HepG2 (cell line): ENCODE measurements around the gene ABCB9. TPM values are rescaled to one million over a fixed set of nuclear protein-coding genes. Genes with fewer than 3 reads are reported as not detected.

Experiments
- ATAC-seq: fragments of 200-7000 bp; cut with Tn5 transposase; 3 replicates; pipeline ENCODE4 v1.9.1; 2020; ENCODE audit warnings: mild to moderate bottlenecking, moderate library complexity
- BruUV-seq: library from RNA; stranded (reverse); fragments of 400-500 nt; replicated peaks from 2 replicates; lab custom pipeline; 2021; lab: Mats Ljungman, UMichigan
- CTCF ChIA-PET: fragments of 300-600 bp; formaldehyde crosslinking; extraction: SDS; loops from one replicate; lab custom pipeline; 2021; ENCODE audit warnings: low total read pairs, inconsistent platforms, low intra/inter-chr PET ratio; lab: Yijun Ruan, JAX
- POLR2A ChIA-PET: fragments of 350-600 bp; sonication (Branson Sonifier 250); formaldehyde crosslinking; loops from one replicate; lab custom pipeline; 2020; ENCODE audit warnings: antibody characterized with exemption, inconsistent platforms; lab: Yijun Ruan, JAX
- DNase-seq: peaks from one replicate; pipeline ENCODE4 v3.0.0-alpha.2; 2015; ENCODE audit warnings: low spot score
- FAIRE-seq: peaks from 3 replicates; lab custom pipeline; 2011; peaks lifted over from hg19 to GRCh38; lab: Jason Lieb, UNC
- H2AFZ ChIP-seq: one replicate; pipeline ENCODE4 v1.6.1; 2011; ENCODE audit warnings: low read length, inconsistent platforms
- H3K27ac ChIP-seq: fragments of 300-600 bp; 3 replicates; pipeline ENCODE4 v1.8.0; 2011; ENCODE audit warnings: mixed run types, mild to moderate bottlenecking, mixed read lengths, low read length, inconsistent platforms; ENCODE audit not compliant: insufficient read depth; ENCODE audit errors: extremely low read length
- H3K27me3 ChIP-seq, 2 experiments: fragments of 200-600 bp in 1 of 2; 2 replicates in 1 of 2; 3 replicates in 1 of 2; pipeline versions ENCODE4 v1.6.0 to v1.8.0; 2011; ENCODE audit warnings: low read length in 2 of 2, mild to moderate bottlenecking in 2 of 2, moderate library complexity in 2 of 2, inconsistent platforms in 1 of 2; ENCODE audit not compliant: insufficient read depth in 2 of 2, control insufficient read depth in 1 of 2
- H3K36me3 ChIP-seq, 2 experiments: fragments of 200-600 bp in 1 of 2; replicated peaks in 1 of 2; 2 replicates in 1 of 2; 3 replicates in 1 of 2; pipeline versions ENCODE4 v1.5.1 to v1.8.0; 2011; ENCODE audit warnings: low read length in 2 of 2, inconsistent platforms in 1 of 2; ENCODE audit not compliant: insufficient read depth in 2 of 2, control insufficient read depth in 1 of 2
- H3K4me1 ChIP-seq: 2 replicates; pipeline ENCODE4 v1.5.1; 2012; ENCODE audit warnings: low read length, inconsistent platforms; ENCODE audit not compliant: insufficient read depth
- H3K4me2 ChIP-seq: 2 replicates; pipeline ENCODE4 v1.6.0; 2011; ENCODE audit warnings: low read depth, low read length, inconsistent platforms
- H3K4me3 ChIP-seq, 3 experiments: fragments of 200-600 bp in 1 of 3; sonication (generic), shearing (Covaris generic) in 1 of 3; replicated peaks in 1 of 3; 2 replicates each; pipeline ENCODE4 v1.5.1; 2011 to 2016; ENCODE audit warnings: low read length in 3 of 3, inconsistent platforms in 2 of 3, low read depth in 2 of 3, mild to moderate bottlenecking in 2 of 3, control low read depth in 1 of 3, mixed read lengths in 1 of 3; ENCODE audit not compliant: insufficient read depth in 1 of 3
- H3K79me2 ChIP-seq: one replicate; pipeline ENCODE4 v1.6.1; 2011; ENCODE audit warnings: low read length, inconsistent platforms; ENCODE audit not compliant: insufficient read depth
- H3K9ac ChIP-seq: 2 replicates; pipeline ENCODE4 v1.6.0; 2011; ENCODE audit warnings: mild to moderate bottlenecking, low read depth, low read length, inconsistent platforms; ENCODE audit not compliant: insufficient read depth
- H3K9me3 ChIP-seq: 2 replicates; pipeline ENCODE4 v1.5.1; 2012; ENCODE audit warnings: mild to moderate bottlenecking, low read length
- H4K20me1 ChIP-seq: 2 replicates; pipeline ENCODE4 v1.6.0; 2011; ENCODE audit warnings: inconsistent platforms, mild to moderate bottlenecking, low read length, moderate library complexity; ENCODE audit not compliant: insufficient read depth
- EHMT2 ChIP-seq: fragments of 200-600 bp; sonication (generic); IDR thresholded peaks from 2 replicates; pipeline ENCODE4 v1.7.0; 2017; ENCODE audit warnings: antibody characterized with exemption, low read depth, low read length, borderline replicate concordance
- GATAD1 ChIP-seq: IDR thresholded peaks from 2 replicates; pipeline ENCODE4 v1.6.1; 2016; ENCODE audit warnings: missing genetic modification reagents, missing compliant biosample characterization
- HMG20B ChIP-seq: conservative IDR thresholded peaks from 2 replicates; pipeline ENCODE4 v1.6.1; 2016; ENCODE audit warnings: missing genetic modification reagents, missing compliant biosample characterization
- HOXA9 ChIP-seq: sonication (generic); formaldehyde crosslinking; IDR thresholded peaks from 2 replicates; pipeline ENCODE4 v1.8.1; 2022; ENCODE audit warnings: missing genetic modification reagents, mild to moderate bottlenecking, moderate library complexity, borderline replicate concordance
- NBN ChIP-seq: fragments of 450-650 bp; conservative IDR thresholded peaks from 2 replicates; pipeline ENCODE4 v1.6.1; 2017
- TARDBP ChIP-seq: sonication (generic); formaldehyde crosslinking; IDR thresholded peaks from 2 replicates; pipeline ENCODE4 v1.8.0; 2022; ENCODE audit warnings: mild to moderate bottlenecking, missing genetic modification reagents
- ZBTB8A ChIP-seq: sonication (generic); formaldehyde crosslinking; IDR thresholded peaks from 2 replicates; pipeline ENCODE4 v1.4.0; 2020; ENCODE audit warnings: mild to moderate bottlenecking, low read depth, missing genetic modification reagents, borderline replicate concordance
- ZC3H13 ChIP-seq: sonication (generic); formaldehyde crosslinking; IDR thresholded peaks from 2 replicates; pipeline ENCODE4 v1.8.1; 2023; ENCODE audit warnings: mild to moderate bottlenecking, missing genetic modification reagents, moderate library complexity
- ZC3H4 ChIP-seq: sonication (generic); formaldehyde crosslinking; IDR thresholded peaks from 2 replicates; pipeline ENCODE4 v1.4.0; 2020; ENCODE audit warnings: missing genetic modification reagents, borderline replicate concordance
- ZGPAT ChIP-seq: IDR thresholded peaks from 2 replicates; pipeline ENCODE4 v1.6.1; 2016; ENCODE audit warnings: mild to moderate bottlenecking
- ZNF17 ChIP-seq: sonication (generic); formaldehyde crosslinking; IDR thresholded peaks from 2 replicates; pipeline ENCODE4 v1.5.0; 2020; ENCODE audit warnings: mild to moderate bottlenecking, missing genetic modification reagents
- ZNF18 ChIP-seq: sonication (generic); formaldehyde crosslinking; IDR thresholded peaks from 2 replicates; pipeline ENCODE4 v1.8.0; 2022; ENCODE audit warnings: mild to moderate bottlenecking, missing genetic modification reagents; ENCODE audit not compliant: insufficient replicate concordance
- ZNF44 ChIP-seq: sonication (generic); formaldehyde crosslinking; IDR thresholded peaks from 2 replicates; pipeline ENCODE4 v1.5.1; 2020; ENCODE audit warnings: mild to moderate bottlenecking, missing genetic modification reagents
- ZNF761 ChIP-seq: sonication (generic); formaldehyde crosslinking; conservative IDR thresholded peaks from 2 replicates; pipeline ENCODE4 v1.4.0; 2020; ENCODE audit warnings: mild to moderate bottlenecking, missing genetic modification reagents
- ZSCAN29 ChIP-seq: sonication (generic); formaldehyde crosslinking; conservative IDR thresholded peaks from 2 replicates; pipeline ENCODE4 v1.4.0; 2020; ENCODE audit warnings: mild to moderate bottlenecking, missing genetic modification reagents
- WGBS: methylation state at CpG from one replicate; pipeline ENCODE4 v1.1.6; 2017; ENCODE audit warnings: low lambda C conversion rate; 5-methylcytosine and 5-hydroxymethylcytosine counted together
- in situ Hi-C: cut with HindIII; loops from 2 replicates; pipeline ENCODE4 v1.10.0; 2017; ENCODE audit warnings: low pct_unique_long_range_greater_than_20kb; ENCODE audit not compliant: extremely low pct_ligation_motif_present
- intact Hi-C: fragments of 100-400 bp; cut with micrococcal nuclease; formaldehyde crosslinking; loops from one replicate; pipeline ENCODE4 v1.10.0; 2022; ENCODE audit not compliant: unreplicated experiment
- polyA plus RNA-seq, 8 experiments: library from polyadenylated mRNA; depleted of rRNA in 3 of 8; stranded (reverse) in 7 of 8; unstranded in 1 of 8; fragments of >200 nt; fragmentation: Illumina TruSeq in 4 of 8; extraction: Trizol in 4 of 8; gene quantifications; 2 replicates each; pipeline versions ENCODE4 v1.2.1 to v1.2.3, GENCODE V29; 2011 to 2016; ENCODE audit warnings: low read depth in 4 of 8, missing spikeins in 1 of 8, mixed read lengths in 1 of 8; ENCODE audit not compliant: insufficient read depth in 1 of 8
- total RNA-seq, 5 experiments: library from RNA; depleted of rRNA; stranded (reverse); fragments of >200 nt; fragmentation: Illumina TruSeq; extraction: Trizol; gene quantifications; 2 replicates each; pipeline ENCODE4 v1.2.3, GENCODE V29; 2016; ENCODE audit warnings: low read depth in 1 of 5

Gene ABCB9
- total and polyA plus RNA-seq, 2 of the 13 experiments (the other 11 are each of a cell fraction or from before 2014, with no cell fraction given): 5.1 to 6.0 TPM

GRCh38 chr12:122882908-122883558 lies 83.2 kb downstream of the ABCB9 start:
- DNase-seq (no peak), ATAC-seq (no peak), FAIRE-seq (no peak)
- no peak overlapping the region for H3K4me2 ChIP-seq
- no peak overlapping the region for H3K9ac ChIP-seq
- WGBS: 83% methylated on average over 11 of the region's 11 CpGs
- in situ Hi-C loops (no loop called here), intact Hi-C loops (no loop called here)
- H2AFZ ChIP-seq: no peak overlapping the region
- BruUV-seq: no TSS peak
- H4K20me1 ChIP-seq: no peaks in the 10 kb centered on the region
- peaks cover 56% of the 10 kb centered on the region for H3K4me1 ChIP-seq
- no peaks in the 10 kb centered on the region for H3K36me3 ChIP-seq
- TF ChIP-seq ZNF761 (CRISPR knock-in tag) (no peak), ZC3H13 (no peak), EHMT2 (no peak), TARDBP (CRISPR knock-in tag) (no peak), HOXA9 (no peak), ZBTB8A (CRISPR knock-in tag) (no peak), HMG20B (no peak), ZNF17 (CRISPR knock-in tag) (no peak), ZSCAN29 (CRISPR knock-in tag) (no peak), GATAD1 (CRISPR knock-in tag) (no peak), ZGPAT (no peak), ZC3H4 (CRISPR knock-in tag) (no peak), NBN (no peak), ZNF18 (CRISPR knock-in tag) (no peak), ZNF44 (CRISPR knock-in tag) (no peak)
- POLR2A ChIA-PET: no interaction called here
- H3K27ac ChIP-seq: no peak overlapping the region
- CTCF ChIA-PET: no interaction called here
- H3K9me3 ChIP-seq: no peaks in the 10 kb centered on the region
- H3K79me2 ChIP-seq: peaks cover 69% of the 10 kb centered on the region
- H3K27me3 ChIP-seq: no peaks in the 10 kb centered on the region; a peak in 2 of 5 replicates
- no peak overlapping the region for H3K4me3 ChIP-seq
